Vagina (tissue), 2 donors: Measurements from ENCODE around the gene NDUFB10. TPM values are rescaled to one million over a fixed set of nuclear protein-coding genes. Genes with fewer than 3 reads are reported as not detected.

Source experiments
- DNase-seq, 2 donors: peaks; one replicate each; pipeline ENCODE4 v3.0.0-alpha.2; 2017; ENCODE audit errors: extremely low spot score in 2 of 2
- H3K27ac ChIP-seq: fragments of 200-600 bp; sonication (generic); one replicate; pipeline ENCODE4 v1.5.1; 2019
- H3K27me3 ChIP-seq: fragments of 200-600 bp; sonication (generic); one replicate; pipeline ENCODE4 v1.5.1; 2019
- H3K36me3 ChIP-seq, 2 donors: fragments of 200-600 bp; sonication (generic); one replicate each; pipeline ENCODE4 v1.5.1; 2017 to 2019
- H3K4me1 ChIP-seq: fragments of 200-600 bp; sonication (generic); one replicate; pipeline ENCODE4 v1.5.1; 2019
- H3K4me3 ChIP-seq, 2 donors: fragments of 200-600 bp; sonication (generic); 1 replicate in 1 of 2; 2 replicates in 1 of 2; pipeline ENCODE4 v1.5.1; 2016 to 2019
- H3K9me3 ChIP-seq: fragments of 200-600 bp; sonication (generic); one replicate; pipeline ENCODE4 v1.5.1; 2019
- CTCF ChIP-seq, 3 experiments: fragments of 450-650 bp in 2 of 3; fragments of 200-600 bp in 1 of 3; sonication (generic) in 1 of 3; IDR thresholded peaks; one replicate each; pipeline ENCODE4 v1.5.1; 2017 to 2019; ENCODE audit warnings: antibody characterized with exemption in 3 of 3, mild to moderate bottlenecking in 2 of 3, moderate library complexity in 2 of 3
- POLR2A ChIP-seq, 2 donors: fragments of 450-650 bp; IDR thresholded peaks; one replicate each; pipeline ENCODE4 v1.6.1; 2017; ENCODE audit warnings: antibody characterized with exemption in 2 of 2, mild to moderate bottlenecking in 2 of 2, moderate library complexity in 2 of 2
- POLR2AphosphoS5 ChIP-seq, 2 donors: sonication (generic); formaldehyde crosslinking; IDR thresholded peaks; one replicate each; pipeline ENCODE4 v1.9.0; 2017; ENCODE audit warnings: antibody characterized with exemption in 2 of 2, mild to moderate bottlenecking in 2 of 2, low read depth in 1 of 2; ENCODE audit not compliant: insufficient read depth in 1 of 2
- intact Hi-C: fragments of 100-400 bp; cut with DNase I; formaldehyde crosslinking; loops from one replicate; pipeline ENCODE4 v1.15.1; 2023
- total RNA-seq: library from RNA; depleted of rRNA; stranded (reverse); fragments of >200 nt; gene quantifications from one replicate; pipeline ENCODE4 v1.2.3, GENCODE V29; 2016

NDUFB10 gene
- total RNA-seq, 1 donor from 2014 or later = 132 TPM

DNA sequence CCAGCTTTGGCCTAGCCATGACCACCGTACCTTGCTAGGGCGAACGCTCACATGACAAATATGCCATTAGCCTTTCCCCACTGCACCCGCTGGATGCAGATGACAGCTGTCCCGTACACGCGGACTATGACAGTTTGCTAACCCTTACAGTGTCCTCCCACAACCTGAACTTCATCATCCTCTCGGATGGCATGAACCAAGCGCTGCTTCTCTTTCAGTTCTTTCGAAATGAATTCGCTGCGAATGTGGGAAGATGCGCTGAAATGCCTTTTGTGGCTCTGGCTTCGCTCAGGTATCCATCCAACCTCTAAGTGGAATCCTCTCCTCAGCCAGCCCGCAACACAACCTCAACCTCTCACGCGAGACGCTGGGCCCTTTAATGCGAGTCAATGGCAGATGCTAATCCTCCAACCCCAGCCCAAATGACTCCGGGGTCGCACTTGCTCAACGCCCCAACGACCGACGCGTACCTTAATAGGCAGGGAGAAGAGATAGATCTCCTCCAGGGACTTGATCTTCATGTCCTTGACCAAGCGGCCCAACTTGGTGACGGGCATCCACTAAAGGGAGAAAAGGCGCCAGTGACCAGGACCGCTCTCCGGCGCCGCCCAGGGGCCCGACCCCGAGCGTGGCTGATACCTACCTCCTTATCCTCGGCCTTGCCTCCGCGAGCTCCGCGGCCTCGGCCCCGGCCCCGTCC lies 4.6 kb downstream of the NDUFB10 start:
- DNase-seq = no peak
- peak overlapping the region; percentile 91 for H3K27ac ChIP-seq
- peaks cover 0 to 31% of the 10 kb centered on the region in 2 donors for H3K36me3 ChIP-seq
- peak overlapping the region; percentile 88 to 98 for H3K4me3 ChIP-seq
- H3K27me3 ChIP-seq = no peaks in the 10 kb centered on the region
- TF ChIP-seq POLR2AphosphoS5 (IDR thresholded peaks at IDR 0.05; ENCODE audit: insufficient read depth in 1 of 2, low read depth in 1 of 2) (no peak), POLR2A (IDR thresholded peaks at IDR 0.05) (no peak), CTCF (IDR thresholded peaks at IDR 0.05) (no peak)
- intact Hi-C loops = no loop called here
- no peaks in the 10 kb centered on the region for H3K9me3 ChIP-seq
- peaks cover 52% of the 10 kb centered on the region for H3K4me1 ChIP-seq

DNA sequence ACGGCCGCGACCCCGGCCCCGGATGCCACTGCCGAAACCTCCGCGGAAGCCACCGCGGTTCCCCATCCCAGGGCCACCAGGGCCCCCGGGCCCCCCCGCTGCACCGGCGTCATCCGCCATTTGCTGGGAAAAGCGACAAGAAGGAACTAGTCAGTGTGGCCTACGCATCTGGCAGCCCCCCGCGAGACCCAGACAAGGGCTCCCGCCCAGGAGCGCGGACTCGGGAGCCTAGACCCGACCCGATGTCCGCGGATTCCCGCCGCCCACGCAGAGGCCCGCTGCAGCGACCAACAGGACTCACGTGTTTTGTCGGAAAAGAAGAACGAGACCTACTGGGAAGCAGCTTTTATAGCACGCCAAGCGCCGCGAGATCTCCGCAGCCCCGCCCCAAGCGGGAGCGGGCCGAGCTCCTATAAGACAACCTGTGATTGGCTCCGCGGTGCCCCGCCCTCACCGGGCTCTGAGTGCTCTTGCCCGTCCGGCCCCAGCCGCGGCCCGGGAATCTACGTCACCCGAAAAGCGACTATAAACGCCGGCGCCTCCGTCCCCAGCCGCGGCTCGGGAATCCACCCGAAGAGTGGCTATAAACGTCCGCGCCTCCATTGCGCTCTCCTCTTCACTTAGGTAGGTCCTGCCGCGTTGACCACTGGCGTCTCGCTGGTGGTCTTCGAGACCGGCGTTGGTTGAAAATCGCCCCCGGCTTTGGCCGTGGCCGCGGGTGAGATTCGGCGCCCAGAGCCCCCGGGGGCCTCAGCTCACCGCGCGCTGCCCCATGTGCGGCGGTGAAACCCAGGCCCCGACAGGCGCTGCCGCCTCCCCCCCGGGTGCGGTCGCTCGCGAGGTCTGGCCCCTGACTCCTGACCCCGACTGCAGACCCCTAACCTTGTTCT lies 5.4 kb downstream of the NDUFB10 start, which contains the start of gene RPS2:
Gene RPS2, minus strand, starts transcription at position 321 of the 890 bp plus-strand sequence. Its CDS starts 201 bp downstream, at position 120.
- H3K27ac ChIP-seq = peak within 1 kb of the TSS; percentile 91
- intact Hi-C loops = no loop called here
- peak in 1 of 2 donors; percentile 99 for DNase-seq
- H3K4me3 ChIP-seq = peak within 1 kb of the TSS; percentile 88 to 98
- H3K4me1 ChIP-seq = peaks cover 49% of the 10 kb centered on the region
- no peaks in the 10 kb centered on the region for H3K9me3 ChIP-seq
- peaks cover 0 to 31% of the 10 kb centered on the region in 2 donors for H3K36me3 ChIP-seq
- TF ChIP-seq POLR2AphosphoS5 (IDR thresholded peaks at IDR 0.05; ENCODE audit: insufficient read depth in 1 of 2, low read depth in 1 of 2) (peak; percentile 95 to 99), POLR2A (IDR thresholded peaks at IDR 0.05) (peak in 1 of 2 donors; percentile 93), CTCF (IDR thresholded peaks at IDR 0.05) (no peak)
- no peaks in the 10 kb centered on the region for H3K27me3 ChIP-seq

GRCh38 chr16:1965396-1966001 lies 6.2 kb downstream of the NDUFB10 start:
- H3K27ac ChIP-seq = peak overlapping the region; percentile 91
- H3K36me3 ChIP-seq = peaks cover 0 to 31% of the 10 kb centered on the region in 2 donors
- no peaks in the 10 kb centered on the region for H3K27me3 ChIP-seq
- no peak for TF ChIP-seq POLR2AphosphoS5 (IDR thresholded peaks at IDR 0.05; ENCODE audit: insufficient read depth in 1 of 2, low read depth in 1 of 2)
- TF ChIP-seq POLR2A (IDR thresholded peaks at IDR 0.05) = no peak
- TF ChIP-seq CTCF (IDR thresholded peaks at IDR 0.05) = no peak
- H3K4me1 ChIP-seq = peaks cover 42% of the 10 kb centered on the region
- H3K9me3 ChIP-seq = no peaks in the 10 kb centered on the region
- intact Hi-C loops = no loop called here
- DNase-seq = no peak
- peak overlapping the region; percentile 88 to 98 for H3K4me3 ChIP-seq

DNA sequence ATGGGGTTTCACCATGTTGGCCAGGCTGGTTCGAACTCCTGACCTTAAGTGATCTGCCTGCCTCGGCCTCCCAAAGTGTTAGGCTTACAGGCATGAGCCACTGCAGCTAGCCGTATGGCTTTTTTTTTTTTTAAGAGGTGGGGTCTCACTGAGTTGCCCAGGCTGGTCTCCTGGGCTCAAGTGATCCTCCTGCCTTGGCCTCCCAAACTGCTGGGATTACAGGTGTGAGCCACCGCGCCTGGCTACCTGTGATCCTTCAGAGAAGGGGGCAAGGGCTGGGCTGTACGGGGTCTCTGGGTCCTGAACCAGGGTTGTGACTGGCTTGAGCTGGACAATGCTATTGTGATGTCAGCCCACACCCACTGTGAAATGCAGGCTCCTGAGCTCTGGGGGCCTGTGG lies 7.1 kb downstream of the NDUFB10 start, which contains the start of gene RNF151:
Gene RNF151, plus strand, starts transcription at position 397 of the 400 bp plus-strand sequence. CDS start 26 bp downstream, outside the sequence.
- Histone ChIP-seq H3K36me3 (peaks cover 0 to 22% of the 10 kb centered on the region in 2 donors), H3K9me3 (no peaks in the 10 kb centered on the region), H3K27ac (peak within 1 kb of the TSS; percentile 91), H3K4me3 (peak within 1 kb of the TSS; percentile 88 to 98), H3K27me3 (no peaks in the 10 kb centered on the region), H3K4me1 (peaks cover 41% of the 10 kb centered on the region)
- TF ChIP-seq CTCF (IDR thresholded peaks at IDR 0.05) = no peak
- no peak for TF ChIP-seq POLR2AphosphoS5 (IDR thresholded peaks at IDR 0.05; ENCODE audit: insufficient read depth in 1 of 2, low read depth in 1 of 2)
- TF ChIP-seq POLR2A (IDR thresholded peaks at IDR 0.05) = no peak
- no peak for DNase-seq
- intact Hi-C loops = no loop called here
